ENCODE measurements around the gene ITIH5.
"Not testable (repeated sequence)": the region's sequence is repeated elsewhere in the genome, so short reads cannot be mapped to it uniquely, and the experiment has no call there.

The ITIH5 gene

DNA sequence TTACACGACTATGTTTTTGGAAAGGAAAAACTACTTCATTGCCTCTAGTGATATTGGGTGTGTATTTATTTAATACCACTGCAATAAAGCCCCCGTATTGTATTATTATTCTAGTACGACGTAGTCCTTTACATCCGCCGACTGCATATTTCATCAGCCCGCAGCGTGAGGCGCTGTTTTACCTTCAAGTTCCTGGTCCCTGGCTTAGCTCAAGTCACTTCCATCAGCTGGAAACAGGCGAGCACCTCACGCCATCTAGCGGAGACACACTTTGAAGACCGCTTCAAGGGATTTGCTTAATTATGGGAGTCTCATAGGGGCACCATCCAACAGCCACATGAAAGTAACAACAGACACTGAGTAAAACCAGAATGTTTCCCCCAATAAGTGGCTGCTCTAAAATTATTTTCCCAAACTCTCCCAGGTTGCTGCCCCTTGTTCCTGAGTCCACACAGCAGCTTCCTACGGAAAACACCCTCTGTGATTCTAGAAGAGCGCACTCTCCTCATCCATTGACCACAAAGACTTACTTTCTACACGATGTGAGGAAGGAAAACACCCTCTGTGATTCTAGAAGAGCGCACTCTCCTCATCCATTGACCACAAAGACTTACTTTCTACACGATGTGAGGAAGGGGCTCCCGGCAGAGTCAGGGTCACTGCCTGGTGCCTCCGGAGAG, 20.6 kb upstream of the ITIH5 start:
- DNase-seq = peak; percentile 66 to 86 (median 68)

DNA sequence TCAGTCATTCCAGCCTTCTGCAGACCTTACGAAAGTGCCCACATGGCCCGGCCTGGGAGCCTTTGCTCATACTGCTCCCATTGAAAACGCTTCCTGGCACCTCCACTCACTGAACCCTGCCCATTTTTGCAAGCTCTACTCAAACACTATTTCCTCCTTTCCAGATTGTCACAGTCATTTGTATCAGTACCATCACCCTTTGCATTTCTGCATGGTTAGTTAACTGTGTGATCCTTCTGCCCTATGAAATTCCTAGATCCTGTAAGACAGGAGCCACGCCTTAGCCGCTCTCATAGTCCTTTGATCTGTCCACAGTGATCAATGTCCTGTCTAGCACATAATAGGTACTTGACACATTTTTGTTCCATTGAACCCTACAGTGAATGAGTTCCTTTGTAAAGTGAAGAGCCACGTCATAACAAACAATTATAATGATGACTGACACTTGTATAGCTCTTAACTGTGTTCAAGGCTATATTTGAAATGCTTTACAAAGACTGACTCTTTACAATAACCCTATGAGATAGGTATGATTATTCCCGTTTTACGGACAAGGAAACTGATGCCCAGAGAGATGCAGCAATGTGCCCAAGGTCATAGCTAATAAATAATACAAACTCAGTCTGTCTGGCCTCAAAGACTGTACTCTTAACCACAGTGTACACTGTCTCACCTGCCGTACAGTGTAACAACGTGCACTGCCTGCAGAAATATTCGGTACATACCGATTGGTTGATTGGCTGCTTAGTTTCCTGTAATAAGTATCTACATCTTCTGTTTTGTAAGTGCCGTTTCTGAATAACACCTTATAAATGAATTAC, 19.8 kb upstream of the ITIH5 start:
- DNase-seq = peak; percentile 12 to 84 (median 47)

DNA sequence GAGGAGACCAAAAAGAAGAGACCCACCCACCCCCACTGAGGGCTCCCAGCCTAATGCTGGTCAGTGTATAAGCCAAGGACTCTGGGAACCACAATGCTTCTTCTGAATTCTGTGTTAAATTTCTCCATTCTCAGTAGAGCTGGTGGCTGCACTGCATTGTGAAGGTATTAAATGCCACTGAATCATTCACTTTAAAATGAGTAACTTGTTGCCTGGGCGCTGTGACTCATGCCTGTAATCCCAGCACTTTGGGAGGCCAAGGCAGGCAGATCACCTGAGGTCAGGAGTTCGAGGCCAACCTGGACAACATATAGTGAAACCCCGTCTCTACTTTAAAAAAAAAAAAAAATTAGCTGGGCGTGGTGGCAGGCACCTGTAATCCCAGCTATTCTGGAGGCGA, 13.3 kb upstream of the ITIH5 start:
- not testable (repeated sequence) for DNase-seq

- DNase-seq = no peak
These were observed 12.5 kb upstream of the ITIH5 start for GRCh38 chr10:7679256-7679655.

GRCh38 chr10:7672341-7673134, 5.8 kb upstream of the ITIH5 start:
- no peak for DNase-seq

- no peak for DNase-seq
These were observed 3.4 kb upstream of the ITIH5 start for GRCh38 chr10:7670157-7670556.

- DNase-seq = no peak
These were observed 736 bp upstream of the ITIH5 start for GRCh38 chr10:7667262-7668141.

- DNase-seq = no peak
These were observed 999 bp downstream of the ITIH5 start for GRCh38 chr10:7665767-7666166.

- no peak for DNase-seq
These were observed 2.1 kb downstream of the ITIH5 start for GRCh38 chr10:7664707-7665106.

GRCh38 chr10:7662522-7662921, 4.2 kb downstream of the ITIH5 start:
- no peak for DNase-seq

DNA sequence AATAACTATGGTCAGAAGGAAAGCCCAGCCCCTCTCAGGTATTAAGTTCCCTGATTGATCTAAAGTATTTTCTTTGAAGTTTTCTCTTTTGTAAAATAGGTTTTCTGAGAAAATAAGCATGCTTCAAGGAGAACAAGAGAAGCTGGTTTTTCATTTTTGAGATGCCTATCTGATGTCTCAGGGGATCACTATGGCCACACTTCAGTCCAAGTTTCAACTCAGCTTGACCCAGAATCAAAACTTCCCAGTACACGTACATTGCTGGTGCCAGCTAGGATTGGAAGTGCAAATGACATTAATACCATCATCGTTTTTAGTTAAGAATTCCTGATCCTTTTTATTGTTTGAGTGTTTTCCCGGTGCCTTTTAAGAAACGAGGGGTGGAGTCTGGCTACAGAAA, 7.2 kb downstream of the ITIH5 start:
- DNase-seq = no peak

- DNase-seq = no peak
These were observed 9.2 kb downstream of the ITIH5 start for GRCh38 chr10:7657552-7657951.

GRCh38 chr10:7657079-7657478, 9.7 kb downstream of the ITIH5 start:
- DNase-seq = not testable (repeated sequence)

GRCh38 chr10:7651853-7652470, 14.8 kb downstream of the ITIH5 start:
- DNase-seq = no peak

GRCh38 chr10:7649673-7650300, 17.0 kb downstream of the ITIH5 start:
- DNase-seq = no peak

DNA sequence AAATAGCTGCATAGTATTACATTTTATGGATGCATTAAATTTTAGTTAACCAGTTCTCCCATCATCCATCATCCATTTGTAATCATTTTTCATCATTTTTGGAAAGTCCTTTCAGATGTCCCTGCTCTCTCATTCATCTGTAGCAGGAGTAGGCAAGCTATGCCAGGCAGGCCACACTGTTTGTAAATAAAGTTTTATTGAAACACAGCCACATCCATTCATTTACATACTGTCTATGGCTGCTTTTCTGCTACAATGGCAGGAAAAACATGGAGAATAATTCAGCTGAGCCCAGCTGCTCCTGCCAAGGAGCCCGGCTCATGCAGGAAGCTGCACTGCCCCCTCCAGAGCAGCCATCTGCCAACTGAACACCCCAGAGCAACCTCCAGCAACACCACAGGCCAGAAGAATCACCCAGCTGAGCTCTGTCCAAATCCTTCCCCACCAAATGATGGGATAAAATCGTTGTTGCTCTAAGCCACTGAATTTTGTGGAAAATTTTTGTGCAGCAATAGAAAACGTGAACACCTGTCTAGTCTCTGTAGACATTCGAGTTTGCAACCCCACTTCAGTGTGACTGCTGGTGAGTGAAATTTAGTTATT, 19.6 kb downstream of the ITIH5 start:
- DNase-seq = no peak

GRCh38 chr10:7642491-7643011, 24.2 kb downstream of the ITIH5 start:
- DNase-seq = no peak

DNA sequence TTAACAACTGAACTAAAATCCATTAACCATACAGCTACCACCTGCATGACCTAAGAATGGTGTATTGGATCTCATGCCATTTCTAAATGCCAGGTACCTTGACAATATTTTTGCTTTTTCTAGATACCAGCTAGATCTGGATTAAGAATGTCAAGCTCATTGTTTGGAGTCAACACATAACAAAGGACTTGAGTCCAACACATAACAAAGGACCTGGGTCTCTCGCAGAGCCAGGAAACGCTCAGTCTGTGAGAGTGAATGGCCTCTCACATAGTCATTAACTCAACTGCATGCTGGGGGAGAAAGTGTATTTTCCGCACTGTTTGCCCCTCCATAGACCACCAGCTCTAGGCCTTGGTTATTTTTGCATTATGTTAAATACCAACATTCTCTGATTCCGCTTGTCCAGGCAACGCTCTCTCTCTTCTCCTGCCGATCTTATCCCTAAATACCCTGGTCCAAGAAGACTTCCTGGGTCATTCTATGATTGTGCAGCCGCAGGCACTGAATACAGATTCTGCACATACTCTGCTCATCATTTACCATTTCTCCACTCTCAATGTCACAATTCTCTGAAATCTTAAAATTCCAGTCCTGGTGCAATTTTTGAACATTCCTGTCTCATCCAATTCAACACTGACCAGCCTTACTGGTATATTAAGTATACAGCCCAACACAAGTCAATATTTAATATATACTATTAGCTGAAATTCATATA, 31.2 kb downstream of the ITIH5 start:
- DNase-seq = no peak

DNA sequence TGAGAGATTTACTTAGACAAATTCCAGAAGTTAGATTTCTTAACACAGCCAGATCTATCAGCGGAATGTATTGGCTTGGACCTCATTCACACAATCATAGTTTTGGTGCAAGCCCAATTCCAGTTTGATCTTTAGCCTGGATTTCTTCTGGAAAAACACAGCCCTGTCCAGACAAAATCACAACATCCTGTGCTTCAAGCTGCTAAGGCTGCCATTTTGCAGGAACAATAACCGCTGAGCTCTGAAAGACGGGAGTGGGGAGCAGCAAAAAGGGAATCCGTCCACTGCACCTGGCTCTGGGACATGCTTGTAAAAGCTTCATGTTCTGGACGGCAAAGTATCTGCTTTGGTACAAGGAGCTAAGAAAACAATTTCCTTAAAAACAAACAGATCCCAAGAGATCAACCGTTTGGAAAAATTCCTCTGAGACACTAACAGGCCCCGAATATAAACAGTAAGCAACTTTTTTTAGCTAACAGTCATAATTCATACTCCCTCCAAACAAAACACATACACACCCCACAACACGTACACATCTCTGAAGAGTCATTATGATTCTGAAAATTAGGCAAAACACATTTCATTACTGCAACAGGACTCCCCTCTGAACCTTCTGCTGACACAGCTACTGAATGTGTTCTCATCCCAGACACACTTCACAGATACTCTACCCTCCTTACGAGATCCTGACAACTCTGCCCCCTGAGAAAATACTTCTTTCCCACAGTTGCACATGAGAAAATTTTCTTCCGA, 32.4 kb downstream of the ITIH5 start:
- DNase-seq = no peak

Measured in NCI-H1417 (cell line).